NCI-H82 (cell line): Measurements from ENCODE around the gene PRR35.
A peak's percentile ranks its signal among the peaks of the same experiment; 100 is the strongest.

ENCODE experiments used
- DNase-seq: peaks from one replicate; lab custom pipeline; 2025; lab: John Stamatoyannopoulos, UW

Gene PRR35

DNA sequence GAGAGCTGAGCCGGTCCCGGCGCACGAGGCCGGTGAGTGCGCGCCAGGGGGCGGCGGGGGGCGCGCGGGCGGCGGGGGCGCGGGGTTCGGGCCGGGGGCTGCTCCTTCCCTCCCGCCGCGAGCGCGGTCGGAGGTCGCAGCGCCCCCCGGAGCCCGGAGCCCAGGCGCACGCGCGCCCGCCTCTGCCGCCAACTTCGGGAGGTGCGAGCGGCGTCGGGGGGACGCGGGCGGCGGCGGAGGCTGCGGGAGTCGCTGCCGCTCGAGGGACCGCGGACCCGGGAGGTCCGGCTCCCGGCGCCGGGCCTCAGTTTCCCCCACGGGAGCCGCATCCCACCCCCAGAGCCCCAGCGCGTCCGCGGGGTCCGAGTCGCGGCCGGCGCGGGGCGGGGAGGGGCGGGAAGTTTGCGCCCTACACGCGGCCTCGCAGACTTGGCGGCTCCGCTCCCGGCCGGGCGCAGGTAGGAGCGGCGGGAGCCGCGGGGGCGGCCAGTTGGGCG, at the start of gene PRR35:
Gene PRR35 (plus strand): TSS at position 191 of the 497 bp plus-strand sequence. CDS start 2,901 bp downstream, outside the sequence.
- no peak for DNase-seq

GRCh38 chr16:512802-513201, 47.4 kb upstream of the PRR35 start:
- DNase-seq, result no peak

GRCh38 chr16:513950-514349, 46.2 kb upstream of the PRR35 start:
- no peak for DNase-seq

DNA sequence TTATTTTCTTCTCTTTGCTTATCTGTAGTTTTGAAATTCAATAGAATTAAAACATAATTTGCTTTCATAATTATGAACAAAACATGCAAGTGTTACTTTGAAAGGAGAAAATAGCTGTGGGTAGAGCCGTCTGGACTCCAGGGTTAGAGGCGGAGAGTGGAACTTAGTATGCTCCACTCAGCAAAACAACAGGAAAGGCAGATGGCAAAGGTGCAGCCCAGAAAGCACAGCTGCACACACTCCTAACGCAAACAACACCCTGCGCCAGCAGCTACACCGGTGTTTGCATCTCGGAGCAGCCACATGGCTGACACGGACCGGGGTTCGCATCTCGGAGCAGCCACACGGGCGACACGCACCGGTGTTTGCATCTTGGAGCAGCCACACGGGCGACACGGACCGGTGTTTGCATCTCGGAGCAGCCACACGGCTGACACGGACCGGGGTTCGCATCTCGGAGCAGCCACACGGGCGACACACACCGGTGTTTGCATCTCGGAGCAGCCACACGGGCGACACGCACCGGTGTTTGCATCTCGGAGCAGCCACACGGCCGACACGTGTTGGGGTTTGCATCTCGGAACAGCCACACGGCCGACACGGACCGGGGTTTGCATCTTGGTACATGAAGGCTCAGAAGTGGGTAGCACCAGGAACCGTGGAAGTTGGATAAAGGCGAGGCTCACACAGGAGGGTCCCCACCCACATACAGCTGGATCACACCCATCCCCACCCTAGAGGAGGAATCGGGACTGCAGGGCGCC, 44.8 kb upstream of the PRR35 start:
- DNase-seq, result no peak

DNA sequence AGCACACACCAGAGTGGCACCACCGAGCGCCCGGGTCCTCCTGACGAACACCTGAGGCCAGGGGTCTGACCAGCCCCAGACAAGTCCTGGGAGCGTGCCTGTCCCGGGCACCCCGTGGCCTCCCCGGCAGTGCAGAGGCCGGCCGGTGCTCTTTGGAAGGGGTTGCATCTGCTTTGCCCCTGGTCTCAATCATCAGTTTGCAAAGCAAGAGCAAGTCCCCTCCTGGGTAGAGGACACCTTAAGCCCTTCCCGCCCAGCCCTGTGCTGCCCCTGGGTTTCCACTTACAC, 44.3 kb upstream of the PRR35 start:
- DNase-seq, result no peak

DNA sequence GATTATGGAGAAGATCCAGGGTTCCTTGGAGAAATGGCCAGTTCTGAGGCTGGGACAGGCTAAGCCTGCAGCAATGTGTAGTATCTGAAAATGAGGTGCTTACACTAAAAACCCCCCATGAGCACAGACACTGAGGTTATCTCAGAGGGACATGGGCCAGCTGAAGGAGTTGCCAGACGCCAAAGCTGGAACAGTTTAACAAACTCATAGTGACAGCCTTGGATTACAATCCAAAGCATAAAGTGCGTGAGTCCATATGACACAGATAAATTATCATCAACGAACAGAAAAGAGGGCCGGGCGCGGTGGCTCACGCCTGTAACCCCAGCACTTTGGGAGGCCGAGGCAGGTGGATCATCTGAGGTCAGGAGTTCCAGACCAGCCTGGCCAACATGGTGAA, 43.9 kb upstream of the PRR35 start:
- no peak for DNase-seq

DNA sequence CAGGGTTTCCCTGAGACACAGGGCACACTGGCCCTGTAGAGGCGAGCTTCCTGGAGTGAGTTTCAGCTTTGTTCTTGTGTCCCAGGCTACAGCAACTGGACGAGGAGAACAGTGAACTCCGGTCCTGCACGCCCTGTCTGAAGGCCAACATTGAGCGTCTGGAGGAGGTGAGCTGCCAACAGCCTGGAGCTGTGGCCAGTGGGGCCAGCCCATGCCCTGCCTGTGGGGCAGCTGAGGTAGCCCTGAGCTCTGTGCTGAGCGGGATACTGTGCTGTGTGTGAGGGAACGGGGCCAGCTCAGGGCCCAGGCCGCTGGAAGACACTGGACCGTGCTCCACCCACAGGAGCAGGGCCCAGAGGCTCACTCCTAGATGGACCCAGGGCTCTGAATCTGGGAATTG, 41.3 kb upstream of the PRR35 start:
- no peak for DNase-seq

- no peak for DNase-seq
Measured at GRCh38 chr16:519425-519824, 40.8 kb upstream of the PRR35 start.

GRCh38 chr16:519841-520687, 40.1 kb upstream of the PRR35 start:
- DNase-seq, result no peak

DNA sequence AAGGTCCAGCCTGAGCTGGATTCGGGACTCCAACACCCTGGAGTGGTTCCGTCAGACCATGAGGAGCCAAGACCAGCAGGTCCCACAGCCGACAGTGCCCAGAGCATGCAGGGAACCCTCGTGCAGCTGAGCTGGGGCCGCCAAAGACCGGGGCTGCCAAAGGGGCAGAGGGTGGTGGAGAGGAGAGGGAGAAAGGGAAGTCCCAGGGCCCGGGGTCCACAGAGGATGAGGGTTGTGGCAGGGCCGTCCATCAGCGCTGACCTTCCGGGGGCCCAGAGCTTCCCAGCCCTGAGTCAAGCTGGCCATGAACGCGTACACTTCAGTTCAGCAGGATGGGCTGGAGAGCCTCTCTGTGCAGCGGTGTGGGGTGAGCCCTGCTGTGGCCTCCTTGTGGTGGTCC, 39.3 kb upstream of the PRR35 start:
- no peak for DNase-seq

DNA sequence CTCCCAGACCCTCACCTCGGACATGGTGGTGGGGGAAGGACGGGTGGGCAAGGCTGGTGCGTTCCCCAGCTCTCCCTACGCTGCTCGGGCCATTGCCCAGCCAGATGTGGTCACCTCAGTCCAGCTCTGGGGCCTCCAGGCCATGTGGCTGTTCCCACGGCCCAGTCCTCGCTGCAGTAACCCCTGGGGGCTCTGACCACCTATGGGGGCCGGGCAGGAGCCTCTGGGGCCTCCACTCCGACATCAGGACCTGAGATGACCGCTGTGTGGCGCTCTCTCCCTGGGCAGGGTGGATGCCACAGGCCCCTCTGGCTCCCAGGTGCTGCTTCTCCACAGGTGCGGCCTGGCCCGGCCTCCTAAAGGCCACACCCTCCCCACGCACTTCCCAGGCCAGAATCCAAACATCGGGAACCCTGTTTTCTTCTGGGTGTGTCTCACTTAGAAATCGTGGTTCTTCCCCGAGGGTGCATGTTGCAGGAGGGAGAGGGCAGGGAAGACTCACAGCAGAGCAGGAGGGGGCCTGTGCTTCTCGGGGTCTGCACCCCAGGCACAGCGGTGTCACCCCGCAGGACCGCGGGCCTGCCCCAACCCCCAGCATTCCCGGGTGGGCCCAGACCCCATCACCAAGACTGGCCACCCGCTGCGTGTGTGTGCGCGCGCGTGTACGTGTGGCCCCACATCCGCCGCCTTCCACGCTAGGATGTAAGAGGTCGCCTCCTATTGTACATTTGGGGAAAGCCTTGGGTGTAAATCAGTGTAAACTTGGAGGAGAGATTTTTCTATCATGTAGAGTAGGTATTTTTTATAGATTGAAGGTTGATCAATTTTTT, 38.6 kb upstream of the PRR35 start:
- DNase-seq, result no peak

GRCh38 chr16:522320-523096, 37.7 kb upstream of the PRR35 start:
- DNase-seq, result peak; percentile 48

- DNase-seq, result no peak
Measured at GRCh38 chr16:523097-523741, 37.0 kb upstream of the PRR35 start.

GRCh38 chr16:524274-525040, 35.7 kb upstream of the PRR35 start:
- DNase-seq, result no peak

- no peak for DNase-seq
Measured at GRCh38 chr16:525123-525519, 35.1 kb upstream of the PRR35 start.

GRCh38 chr16:525520-526180, 34.5 kb upstream of the PRR35 start:
- no peak for DNase-seq

GRCh38 chr16:526181-527014, 33.8 kb upstream of the PRR35 start:
- peak; percentile 63 for DNase-seq

DNA sequence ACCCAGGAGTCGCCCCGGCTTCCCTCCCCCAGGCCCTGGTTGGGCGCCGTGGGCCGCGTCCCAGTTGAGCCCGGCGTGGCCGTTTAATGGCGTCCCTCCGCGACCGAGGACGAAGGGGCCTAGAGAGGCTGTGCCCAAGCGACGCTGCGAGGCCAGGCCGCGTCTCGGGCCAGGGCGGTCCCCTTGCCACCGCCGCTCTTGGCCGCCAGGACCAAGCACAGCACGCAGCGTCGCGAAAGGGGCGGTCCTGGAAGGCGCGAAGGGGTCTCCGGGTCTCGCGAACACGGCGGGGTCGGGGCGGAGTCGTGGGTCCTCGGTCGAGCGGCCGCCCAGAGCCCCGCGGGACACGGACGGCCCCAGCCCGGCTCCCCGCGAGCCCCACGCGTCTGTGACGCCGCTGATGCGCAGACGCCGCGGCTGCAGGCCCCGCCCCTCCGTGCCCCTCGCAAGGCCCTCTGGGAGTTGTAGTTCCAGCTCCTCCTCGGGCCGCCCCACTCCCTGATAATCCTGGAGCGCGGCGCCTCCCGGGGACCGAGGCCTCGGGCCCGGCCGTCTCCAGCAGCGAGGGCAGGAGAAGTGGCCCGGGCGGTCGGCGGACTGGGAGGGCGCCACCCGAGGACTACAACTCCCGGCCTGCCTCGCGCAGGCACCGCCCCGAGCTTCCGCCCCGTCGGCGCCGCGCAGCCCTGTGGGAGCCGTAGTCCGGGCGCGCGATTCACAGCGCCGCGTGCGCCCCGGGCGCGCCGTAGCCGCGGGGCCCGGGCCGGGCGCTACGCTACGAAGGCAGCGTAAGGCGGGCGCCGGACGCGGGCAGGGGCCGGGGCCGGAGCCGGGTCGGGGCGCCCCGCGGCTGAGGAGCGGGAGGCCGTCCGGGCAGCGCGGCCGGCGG, 32.9 kb upstream of the PRR35 start, which contains the start of gene CAPN15:
Gene CAPN15 (plus strand): TSS at position 698 of the 889 bp plus-strand sequence. CDS start 19,127 bp downstream, outside the sequence.
- peak; percentile 91 for DNase-seq
